ENCODE measurements around the gene ADM2. TPM values are rescaled to one million over a fixed set of nuclear protein-coding genes. Genes with fewer than 3 reads are reported as not detected.

The ADM2 gene
- total and polyA plus RNA-seq, 2 of the 13 experiments (the other 11 are each of a cell fraction or from before 2014, with no cell fraction given), result 1.2 to 3.0 TPM

DNA sequence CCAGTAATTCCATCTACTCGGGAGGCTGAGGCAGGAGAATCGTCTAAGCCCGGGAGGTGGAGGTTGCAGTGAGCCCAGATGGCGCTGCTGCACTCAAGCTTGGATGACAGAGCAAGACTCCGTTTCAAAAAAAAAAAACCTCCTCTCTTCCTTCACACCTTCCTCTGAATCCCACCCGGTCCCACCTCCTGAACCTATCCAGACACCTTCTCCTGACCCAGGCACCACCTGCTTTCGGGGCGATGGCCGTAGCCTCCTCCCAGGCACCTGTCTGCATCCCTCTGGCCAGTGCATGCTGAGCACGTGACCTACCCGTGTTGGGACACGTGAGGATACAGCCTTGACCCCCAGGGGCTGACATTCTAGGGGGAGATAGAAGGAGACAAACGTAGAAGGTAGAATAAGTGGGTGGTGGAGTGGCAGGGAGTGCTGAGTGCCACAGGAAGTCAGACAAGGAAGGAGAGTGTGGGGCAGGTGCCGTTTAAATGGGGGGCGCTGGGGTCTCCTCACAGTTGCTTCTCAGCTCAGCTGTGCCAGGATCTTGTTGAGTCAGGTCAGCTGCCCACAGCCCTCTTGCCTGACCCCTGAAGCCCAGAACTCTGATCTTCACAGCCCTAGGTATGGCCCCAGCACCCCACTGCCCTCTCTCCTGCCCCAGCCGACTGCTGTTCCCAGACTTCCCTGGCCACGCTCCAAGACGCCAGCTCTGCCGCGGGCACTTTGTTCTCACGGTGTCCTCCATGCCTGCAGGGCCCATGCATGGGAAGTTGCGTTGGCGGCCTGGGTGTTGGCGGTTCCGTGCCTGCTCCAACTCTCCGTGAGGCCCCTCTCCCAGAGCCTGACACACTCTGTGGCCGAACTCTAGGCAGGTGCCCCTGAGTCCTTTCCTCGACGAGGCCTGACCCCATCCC lies 4.1 kb downstream of the ADM2 start (continued):
- TF ChIP-seq ZNF281 (CRISPR knock-in tag; IDR thresholded peaks at IDR 0.05; ENCODE audit: borderline replicate concordance) (peak; percentile 42), EED (CRISPR knock-in tag; IDR thresholded peaks at IDR 0.05) (no peak), SMAD9 (CRISPR knock-in tag; IDR thresholded peaks at IDR 0.05) (no peak), TEAD2 (CRISPR knock-in tag; IDR thresholded peaks at IDR 0.05) (no peak), KDM6A (CRISPR knock-in tag; IDR thresholded peaks at IDR 0.05; ENCODE audit: low read depth) (no peak), ZNF562 (CRISPR knock-in tag; IDR thresholded peaks at IDR 0.05; ENCODE audit: borderline replicate concordance) (no peak), ELF1 (CRISPR knock-in tag; IDR thresholded peaks at IDR 0.05) (no peak), CCDC6 (CRISPR knock-in tag; IDR thresholded peaks at IDR 0.05) (no peak; the same call in none of the 2 replicates)
- TF ChIP-seq, protein P1, sequence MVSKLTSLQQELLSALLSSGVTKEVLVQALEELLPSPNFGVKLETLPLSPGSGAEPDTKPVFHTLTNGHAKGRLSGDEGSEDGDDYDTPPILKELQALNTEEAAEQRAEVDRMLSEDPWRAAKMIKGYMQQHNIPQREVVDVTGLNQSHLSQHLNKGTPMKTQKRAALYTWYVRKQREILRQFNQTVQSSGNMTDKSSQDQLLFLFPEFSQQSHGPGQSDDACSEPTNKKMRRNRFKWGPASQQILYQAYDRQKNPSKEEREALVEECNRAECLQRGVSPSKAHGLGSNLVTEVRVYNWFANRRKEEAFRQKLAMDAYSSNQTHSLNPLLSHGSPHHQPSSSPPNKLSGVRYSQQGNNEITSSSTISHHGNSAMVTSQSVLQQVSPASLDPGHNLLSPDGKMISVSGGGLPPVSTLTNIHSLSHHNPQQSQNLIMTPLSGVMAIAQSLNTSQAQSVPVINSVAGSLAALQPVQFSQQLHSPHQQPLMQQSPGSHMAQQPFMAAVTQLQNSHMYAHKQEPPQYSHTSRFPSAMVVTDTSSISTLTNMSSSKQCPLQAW (CRISPR knock-in tag; IDR thresholded peaks at IDR 0.05), result peak; percentile 69
- TF ChIP-seq, protein P2, sequence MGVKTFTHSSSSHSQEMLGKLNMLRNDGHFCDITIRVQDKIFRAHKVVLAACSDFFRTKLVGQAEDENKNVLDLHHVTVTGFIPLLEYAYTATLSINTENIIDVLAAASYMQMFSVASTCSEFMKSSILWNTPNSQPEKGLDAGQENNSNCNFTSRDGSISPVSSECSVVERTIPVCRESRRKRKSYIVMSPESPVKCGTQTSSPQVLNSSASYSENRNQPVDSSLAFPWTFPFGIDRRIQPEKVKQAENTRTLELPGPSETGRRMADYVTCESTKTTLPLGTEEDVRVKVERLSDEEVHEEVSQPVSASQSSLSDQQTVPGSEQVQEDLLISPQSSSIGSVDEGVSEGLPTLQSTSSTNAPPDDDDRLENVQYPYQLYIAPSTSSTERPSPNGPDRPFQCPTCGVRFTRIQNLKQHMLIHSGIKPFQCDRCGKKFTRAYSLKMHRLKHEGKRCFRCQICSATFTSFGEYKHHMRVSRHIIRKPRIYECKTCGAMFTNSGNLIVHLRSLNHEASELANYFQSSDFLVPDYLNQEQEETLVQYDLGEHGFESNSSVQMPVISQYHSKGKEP (CRISPR knock-in tag; IDR thresholded peaks at IDR 0.05), result no peak
- TF ChIP-seq, protein P3, sequence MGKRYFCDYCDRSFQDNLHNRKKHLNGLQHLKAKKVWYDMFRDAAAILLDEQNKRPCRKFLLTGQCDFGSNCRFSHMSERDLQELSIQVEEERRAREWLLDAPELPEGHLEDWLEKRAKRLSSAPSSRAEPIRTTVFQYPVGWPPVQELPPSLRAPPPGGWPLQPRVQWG (CRISPR knock-in tag; IDR thresholded peaks at IDR 0.05; ENCODE audit: borderline replicate concordance, low read depth), result no peak
- TF ChIP-seq, protein P4, sequence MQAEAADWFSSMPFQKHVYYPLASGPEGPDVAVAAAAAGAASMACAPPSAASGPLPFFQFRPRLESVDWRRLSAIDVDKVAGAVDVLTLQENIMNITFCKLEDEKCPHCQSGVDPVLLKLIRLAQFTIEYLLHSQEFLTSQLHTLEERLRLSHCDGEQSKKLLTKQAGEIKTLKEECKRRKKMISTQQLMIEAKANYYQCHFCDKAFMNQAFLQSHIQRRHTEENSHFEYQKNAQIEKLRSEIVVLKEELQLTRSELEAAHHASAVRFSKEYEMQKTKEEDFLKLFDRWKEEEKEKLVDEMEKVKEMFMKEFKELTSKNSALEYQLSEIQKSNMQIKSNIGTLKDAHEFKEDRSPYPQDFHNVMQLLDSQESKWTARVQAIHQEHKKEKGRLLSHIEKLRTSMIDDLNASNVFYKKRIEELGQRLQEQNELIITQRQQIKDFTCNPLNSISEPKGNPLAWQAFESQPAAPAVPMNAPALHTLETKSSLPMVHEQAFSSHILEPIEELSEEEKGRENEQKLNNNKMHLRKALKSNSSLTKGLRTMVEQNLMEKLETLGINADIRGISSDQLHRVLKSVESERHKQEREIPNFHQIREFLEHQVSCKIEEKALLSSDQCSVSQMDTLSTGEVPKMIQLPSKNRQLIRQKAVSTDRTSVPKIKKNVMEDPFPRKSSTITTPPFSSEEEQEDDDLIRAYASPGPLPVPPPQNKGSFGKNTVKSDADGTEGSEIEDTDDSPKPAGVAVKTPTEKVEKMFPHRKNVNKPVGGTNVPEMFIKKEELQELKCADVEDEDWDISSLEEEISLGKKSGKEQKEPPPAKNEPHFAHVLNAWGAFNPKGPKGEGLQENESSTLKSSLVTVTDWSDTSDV (CRISPR knock-in tag; IDR thresholded peaks at IDR 0.05), result no peak
- TF ChIP-seq, protein P5, sequence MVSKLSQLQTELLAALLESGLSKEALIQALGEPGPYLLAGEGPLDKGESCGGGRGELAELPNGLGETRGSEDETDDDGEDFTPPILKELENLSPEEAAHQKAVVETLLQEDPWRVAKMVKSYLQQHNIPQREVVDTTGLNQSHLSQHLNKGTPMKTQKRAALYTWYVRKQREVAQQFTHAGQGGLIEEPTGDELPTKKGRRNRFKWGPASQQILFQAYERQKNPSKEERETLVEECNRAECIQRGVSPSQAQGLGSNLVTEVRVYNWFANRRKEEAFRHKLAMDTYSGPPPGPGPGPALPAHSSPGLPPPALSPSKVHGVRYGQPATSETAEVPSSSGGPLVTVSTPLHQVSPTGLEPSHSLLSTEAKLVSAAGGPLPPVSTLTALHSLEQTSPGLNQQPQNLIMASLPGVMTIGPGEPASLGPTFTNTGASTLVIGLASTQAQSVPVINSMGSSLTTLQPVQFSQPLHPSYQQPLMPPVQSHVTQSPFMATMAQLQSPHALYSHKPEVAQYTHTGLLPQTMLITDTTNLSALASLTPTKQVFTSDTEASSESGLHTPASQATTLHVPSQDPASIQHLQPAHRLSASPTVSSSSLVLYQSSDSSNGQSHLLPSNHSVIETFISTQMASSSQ (IDR thresholded peaks at IDR 0.05; ENCODE audit: low read depth), result no peak
- TF ChIP-seq, protein P5 (CRISPR knock-in tag; IDR thresholded peaks at IDR 0.05; ENCODE audit: borderline replicate concordance), result 0 out of 2 replicates have a peak, but pooled peaks have one; percentile 16

All from HepG2 (cell line).